Esophagus (tissue), 2 donors: ENCODE measurements around the gene KLHDC7B. TPM values are rescaled to one million over a fixed set of nuclear protein-coding genes. Genes with fewer than 3 reads are reported as not detected.

Experiments used
- H3K27ac ChIP-seq, 2 donors: one replicate each; pipeline ENCODE4 v1.5.1; 2013; ENCODE audit warnings: low read depth in 2 of 2, mild to moderate bottlenecking in 2 of 2, inconsistent platforms in 1 of 2, low read length in 1 of 2, moderate library complexity in 1 of 2
- H3K27me3 ChIP-seq, 2 donors: one replicate each; pipeline ENCODE4 v1.6.1; 2013; ENCODE audit warnings: low read length in 2 of 2, control low read depth in 1 of 2, mild to moderate bottlenecking in 1 of 2; ENCODE audit not compliant: insufficient read depth in 2 of 2, control insufficient read depth in 1 of 2
- H3K36me3 ChIP-seq, 2 donors: one replicate each; pipeline ENCODE4 v1.6.1; 2013; ENCODE audit warnings: low read length in 1 of 2; ENCODE audit not compliant: control insufficient read depth in 2 of 2, insufficient read depth in 2 of 2
- H3K4me1 ChIP-seq, 2 donors: one replicate each; pipeline ENCODE4 v1.6.1; 2013; ENCODE audit warnings: low read length in 1 of 2; ENCODE audit not compliant: control insufficient read depth in 2 of 2, insufficient read depth in 2 of 2
- H3K4me3 ChIP-seq, 2 donors: one replicate each; pipeline ENCODE4 v1.5.1; 2013; ENCODE audit warnings: low read length in 2 of 2, mild to moderate bottlenecking in 2 of 2, low read depth in 1 of 2, moderate library complexity in 1 of 2
- H3K9me3 ChIP-seq, 2 donors: one replicate each; pipeline ENCODE4 v1.6.1; 2013; ENCODE audit warnings: mild to moderate bottlenecking in 2 of 2, low read depth in 1 of 2, low read length in 1 of 2, moderate library complexity in 1 of 2; ENCODE audit not compliant: control insufficient read depth in 2 of 2, insufficient read depth in 1 of 2
- WGBS, 2 donors: extraction: QIAGEN DNeasy Blood & Tissue Kit; methylation state at CpG; one replicate each; pipeline ENCODE4 v1.1.7; 2013; 5-methylcytosine and 5-hydroxymethylcytosine counted together
- polyA plus RNA-seq, 2 donors: library from polyadenylated mRNA; stranded (reverse); fragments of 200-250 nt; gene quantifications; one replicate each; pipeline ENCODE4 v1.2.3, GENCODE V29; 2013
- donor health status: healthy with polysubstance abuse.
- donor health status: Bipolar disorder and iron deficiency.

KLHDC7B gene
- polyA plus RNA-seq, 2 donors = 0.12 to 0.14 TPM

DNA sequence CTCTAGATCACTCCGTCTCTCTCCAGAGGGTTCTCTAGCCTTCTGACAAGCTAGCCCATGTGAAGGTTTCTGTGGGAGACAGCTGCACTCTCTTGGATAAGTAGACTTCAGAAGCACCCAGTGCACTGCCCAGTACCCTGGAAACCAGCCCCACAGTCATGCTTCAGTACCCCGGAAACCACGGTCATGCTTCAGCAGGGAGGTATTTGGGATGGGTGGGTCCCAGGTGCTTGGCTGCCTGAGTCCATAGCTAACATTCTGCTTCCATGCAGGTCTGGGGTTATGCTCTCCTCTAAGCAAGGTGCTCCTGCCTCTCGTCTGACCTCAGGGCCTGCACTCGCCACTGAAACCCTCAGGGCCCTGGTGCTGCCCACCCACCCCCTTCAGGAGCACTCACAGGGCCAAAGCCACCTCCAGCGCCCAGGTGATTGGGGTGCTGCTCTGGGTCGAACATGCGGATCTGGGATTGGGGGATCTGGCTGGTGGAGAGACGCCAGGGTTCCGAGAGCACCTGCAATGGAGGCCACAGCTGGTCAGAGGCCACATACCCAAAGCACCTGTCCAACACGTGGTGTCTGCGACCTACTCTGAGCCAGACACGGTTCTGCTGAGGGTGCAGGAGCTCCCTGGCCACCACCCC, 24.3 kb downstream of the KLHDC7B start:
- Histone ChIP-seq H3K4me3 (no peak overlapping the region), H3K9me3 (no peaks in the 10 kb centered on the region), H3K27me3 (no peaks in the 10 kb centered on the region), H3K27ac (no peak overlapping the region), H3K36me3 (peaks cover 0 to 39% of the 10 kb centered on the region in 2 donors), H3K4me1 (peaks cover 0 to 5% of the 10 kb centered on the region in 2 donors)
- WGBS, 2 donors = 85 to 91% methylated on average over 13 of the region's 13 CpGs

DNA sequence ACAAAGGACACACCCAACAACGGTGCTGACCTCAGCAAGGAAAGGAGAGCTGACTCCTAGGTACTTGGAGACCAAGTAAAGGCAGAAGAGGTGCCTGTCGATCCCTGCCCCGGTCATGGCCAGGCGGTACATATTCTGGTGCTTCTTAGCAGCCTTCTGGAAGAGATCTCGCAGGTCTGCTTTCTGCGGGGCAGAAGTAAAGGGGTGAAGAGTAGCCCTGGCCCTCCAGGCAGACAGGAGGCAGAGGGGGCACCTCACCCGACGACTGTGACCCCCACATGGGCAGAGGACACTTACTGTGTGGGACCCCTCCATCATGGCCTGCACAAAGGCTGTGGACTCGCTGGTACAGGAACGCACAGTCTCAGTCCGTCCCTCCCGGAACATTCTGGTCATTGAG, 25.2 kb downstream of the KLHDC7B start:
- Histone ChIP-seq H3K27ac (no peak overlapping the region), H3K4me3 (no peak overlapping the region), H3K9me3 (no peaks in the 10 kb centered on the region), H3K36me3 (peaks cover 0 to 39% of the 10 kb centered on the region in 2 donors), H3K27me3 (no peaks in the 10 kb centered on the region), H3K4me1 (peaks cover 0 to 5% of the 10 kb centered on the region in 2 donors)
- WGBS, 2 donors = 91 to 92% methylated on average over 12 of the region's 12 CpGs

DNA sequence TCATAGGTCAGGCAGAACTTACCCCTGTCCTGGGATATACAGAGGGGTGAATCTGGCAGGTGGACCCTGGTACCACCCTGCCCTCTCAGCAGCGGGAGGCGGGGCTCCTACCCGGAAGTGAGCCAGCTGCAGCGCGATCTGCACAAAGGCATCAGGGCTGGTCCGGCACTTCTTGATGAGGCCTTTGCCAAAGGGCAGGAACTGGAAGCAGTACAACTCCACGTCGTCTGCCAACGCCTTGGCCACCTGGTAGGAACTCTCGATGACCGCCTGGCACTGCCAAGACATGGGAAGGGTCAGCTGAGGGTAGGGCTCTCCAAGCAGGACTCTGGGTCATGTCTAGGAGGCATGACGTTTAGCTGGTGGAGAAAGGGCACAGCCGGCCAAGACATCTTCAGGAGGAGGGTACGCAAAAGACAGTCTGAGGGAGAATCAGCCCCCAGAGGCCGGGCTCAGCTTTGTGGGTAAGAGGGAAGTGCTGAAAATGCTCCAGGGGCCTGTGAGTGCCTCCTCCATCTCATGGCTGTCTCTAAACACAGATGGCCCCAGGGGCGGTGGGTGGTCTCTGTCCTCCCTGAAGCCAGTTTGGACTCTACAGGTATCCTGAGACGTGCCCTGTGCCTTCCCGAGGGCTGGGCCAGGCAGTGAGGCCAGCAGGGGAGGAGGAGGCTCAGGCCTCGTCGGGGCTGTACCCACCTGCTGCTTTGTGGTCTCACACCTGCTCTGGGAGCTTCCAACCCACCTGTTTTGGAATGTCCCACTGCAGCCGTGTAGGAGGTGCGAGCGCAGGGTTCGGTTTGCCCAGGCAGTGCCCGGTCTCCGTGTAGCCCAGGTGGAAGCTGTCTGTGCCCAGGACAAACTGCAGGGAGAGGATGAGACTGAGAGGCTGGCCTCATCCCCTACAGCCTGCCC, 25.8 kb downstream of the KLHDC7B start:
- Histone ChIP-seq H3K4me3 (no peak overlapping the region), H3K4me1 (peaks cover 0 to 5% of the 10 kb centered on the region in 2 donors), H3K9me3 (no peaks in the 10 kb centered on the region), H3K36me3 (peaks cover 0 to 41% of the 10 kb centered on the region in 2 donors), H3K27ac (no peak overlapping the region), H3K27me3 (no peaks in the 10 kb centered on the region)
- 84 to 86% methylated on average over 26 of the region's 26 CpGs for WGBS, 2 donors

DNA sequence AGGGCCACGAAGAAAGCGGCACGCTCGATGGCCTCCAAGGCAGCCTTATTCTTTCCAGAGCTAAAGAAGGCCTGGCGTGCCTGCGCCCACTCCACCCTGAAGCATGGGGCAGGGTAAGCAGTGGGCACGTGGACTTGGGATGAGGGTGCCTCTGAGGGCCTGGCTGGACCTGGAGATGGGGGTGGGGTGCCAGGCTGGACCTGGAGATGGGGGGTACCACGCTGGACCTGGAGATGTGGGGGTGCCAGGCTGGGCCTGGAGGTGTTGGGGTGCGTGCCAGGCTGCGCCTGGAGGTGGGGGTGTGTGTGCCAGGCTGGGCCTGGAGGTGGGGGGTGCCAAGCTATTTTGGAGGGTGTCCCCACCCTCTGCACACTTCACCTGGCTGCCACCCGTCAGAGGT, 27.3 kb downstream of the KLHDC7B start:
- peaks cover 0 to 5% of the 10 kb centered on the region in 2 donors for H3K4me1 ChIP-seq
- 94 to 96% methylated on average over 11 of the region's 11 CpGs for WGBS, 2 donors

DNA sequence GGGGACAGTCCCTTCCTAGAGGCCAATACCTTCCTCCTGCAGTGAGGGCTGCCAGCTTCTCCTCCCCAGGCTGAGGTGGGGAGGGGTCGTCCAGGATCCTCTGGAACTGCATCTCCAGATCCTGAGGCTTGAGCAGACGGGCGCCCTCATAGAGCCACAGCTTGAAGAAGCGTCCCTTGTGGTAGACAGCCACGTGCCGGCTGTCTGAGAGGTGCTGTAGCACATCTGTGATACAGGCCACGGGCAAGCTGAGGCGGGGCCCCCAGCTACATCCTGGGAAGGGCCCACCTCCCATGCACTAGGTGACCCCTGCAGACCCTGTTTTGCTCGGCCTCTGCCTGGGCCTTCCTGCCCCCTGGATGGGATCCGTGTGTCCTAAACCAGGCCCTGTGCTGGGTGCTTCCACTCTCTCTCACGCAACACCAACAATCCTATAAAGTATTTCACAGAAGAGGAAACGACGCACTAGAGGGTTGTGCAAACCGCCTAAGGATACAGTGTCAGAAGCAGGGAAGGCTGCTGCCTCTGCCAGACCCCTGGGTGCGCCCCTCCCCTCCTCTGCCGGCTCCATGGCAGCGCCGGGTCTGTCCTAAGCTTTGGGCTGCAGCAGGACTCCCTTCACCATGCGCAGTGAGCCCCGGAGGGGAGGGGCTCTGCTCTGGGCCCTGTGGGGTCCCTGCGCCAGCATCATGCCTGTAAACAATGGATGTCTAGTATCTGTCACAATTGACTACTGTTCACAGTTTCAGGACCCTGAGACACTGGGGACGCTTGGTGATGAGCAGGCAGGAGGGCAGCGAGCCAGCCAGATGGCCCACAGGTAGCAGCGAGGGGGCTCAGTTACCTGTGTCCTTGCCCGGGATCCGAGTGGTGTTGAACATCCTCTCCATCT, 28.0 kb downstream of the KLHDC7B start:
- Histone ChIP-seq H3K4me1 (peaks cover 0 to 7% of the 10 kb centered on the region in 2 donors), H3K4me3 (no peak overlapping the region), H3K27ac (no peak overlapping the region), H3K9me3 (no peaks in the 10 kb centered on the region), H3K36me3 (peaks cover 0 to 45% of the 10 kb centered on the region in 2 donors), H3K27me3 (no peaks in the 10 kb centered on the region)
- WGBS, 2 donors = 88 to 90% methylated on average over 22 to 26 of the region's 26 CpGs

More for the DNA sequence above, 27.3 kb downstream of the KLHDC7B start:
- Histone ChIP-seq H3K27ac (no peak overlapping the region), H3K4me3 (no peak overlapping the region), H3K36me3 (peaks cover 0 to 44% of the 10 kb centered on the region in 2 donors), H3K27me3 (no peaks in the 10 kb centered on the region), H3K9me3 (no peaks in the 10 kb centered on the region)

DNA sequence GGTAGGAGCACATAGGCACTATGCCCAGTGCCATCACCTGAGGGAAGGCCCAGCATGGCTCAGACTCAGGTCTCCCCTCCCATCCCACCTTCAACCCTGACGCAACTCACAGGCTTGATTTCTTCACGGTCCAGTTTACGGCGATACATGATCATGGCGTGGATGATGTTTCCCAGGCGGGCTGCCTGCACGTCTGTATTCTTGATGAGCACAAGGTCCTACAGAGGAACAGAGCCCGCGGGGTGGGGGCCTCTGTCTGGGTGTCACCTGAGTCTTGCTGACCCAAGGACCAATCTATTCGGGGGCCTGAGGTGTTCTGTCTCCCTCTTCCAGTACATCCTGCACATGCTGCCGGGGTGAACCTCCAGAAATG, 28.7 kb downstream of the KLHDC7B start:
- WGBS, 2 donors = 90% methylated on average over 11 of the region's 11 CpGs
- H3K4me3 ChIP-seq = no peak overlapping the region
- peaks cover 0 to 47% of the 10 kb centered on the region in 2 donors for H3K36me3 ChIP-seq
- no peaks in the 10 kb centered on the region for H3K27me3 ChIP-seq
- H3K9me3 ChIP-seq = no peaks in the 10 kb centered on the region
- H3K27ac ChIP-seq = no peak overlapping the region
- H3K4me1 ChIP-seq = peaks cover 0 to 7% of the 10 kb centered on the region in 2 donors

DNA sequence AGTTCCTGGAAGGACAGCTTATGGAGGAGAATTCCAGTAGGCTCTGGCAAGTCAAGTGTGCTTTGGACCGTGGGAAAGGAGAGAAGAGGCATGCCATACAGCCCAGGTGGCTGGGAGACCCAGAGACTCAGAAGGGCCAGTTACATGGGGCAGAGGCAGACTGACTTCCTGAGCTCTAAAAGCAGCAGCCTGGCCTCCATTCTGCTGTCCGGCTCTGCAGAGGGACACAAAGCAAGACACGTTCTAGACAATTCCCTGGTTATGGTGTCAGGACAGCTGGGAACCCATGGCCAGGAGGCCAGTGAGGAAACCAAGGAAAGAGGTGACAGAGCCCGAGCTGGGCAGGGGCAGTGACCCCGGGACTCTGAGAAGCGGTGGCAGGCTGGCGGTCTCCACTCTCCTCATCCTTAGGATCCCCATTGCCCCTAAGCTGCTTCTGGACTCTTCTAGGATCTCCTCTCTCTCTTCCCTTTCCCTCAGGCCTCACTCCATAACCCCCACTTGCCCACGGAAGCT, 29.8 kb downstream of the KLHDC7B start:
- WGBS, 2 donors = 83 to 87% methylated on average over 8 of the region's 8 CpGs
- H3K36me3 ChIP-seq = peaks cover 0 to 41% of the 10 kb centered on the region in 2 donors

DNA sequence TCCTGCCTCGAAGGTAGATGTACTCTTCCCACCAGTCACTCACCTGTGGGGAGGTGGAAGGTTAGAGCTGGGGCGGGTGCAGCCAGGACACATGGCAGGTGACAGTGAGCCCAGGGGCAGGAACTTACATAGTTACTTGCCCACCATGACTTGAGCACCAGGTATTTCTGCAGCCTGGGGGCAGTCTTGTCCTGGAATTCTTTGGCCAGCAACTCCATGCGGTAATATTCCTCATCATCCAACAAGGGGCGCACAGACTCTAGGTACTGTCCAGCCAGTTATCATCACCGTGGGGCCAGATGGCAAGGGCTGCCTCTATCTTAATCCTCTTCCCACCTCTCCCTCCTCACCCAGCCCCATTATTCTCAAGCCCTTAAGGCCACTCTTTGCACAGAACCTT, 30.4 kb downstream of the KLHDC7B start:
- peaks cover 0 to 3% of the 10 kb centered on the region in 2 donors for H3K4me1 ChIP-seq
- peaks cover 0 to 36% of the 10 kb centered on the region in 2 donors for H3K36me3 ChIP-seq
- whole genome bisulfite sequencing, 2 donors = 68 to 75% methylated on average over 5 of the region's 5 CpGs
- no peaks in the 10 kb centered on the region for H3K27me3 ChIP-seq
- no peak overlapping the region for H3K4me3 ChIP-seq
- H3K9me3 ChIP-seq = no peaks in the 10 kb centered on the region
- no peak overlapping the region for H3K27ac ChIP-seq

More for the DNA sequence above, 29.8 kb downstream of the KLHDC7B start:
- no peaks in the 10 kb centered on the region for H3K9me3 ChIP-seq
- peaks cover 0 to 3% of the 10 kb centered on the region in 2 donors for H3K4me1 ChIP-seq
- H3K27ac ChIP-seq = no peak overlapping the region
- no peak overlapping the region for H3K4me3 ChIP-seq
- no peaks in the 10 kb centered on the region for H3K27me3 ChIP-seq
